Measurements from ENCODE around the gene PMM1.
A peak's percentile ranks its signal among the peaks of the same experiment; 100 is the strongest.

The PMM1 gene

DNA sequence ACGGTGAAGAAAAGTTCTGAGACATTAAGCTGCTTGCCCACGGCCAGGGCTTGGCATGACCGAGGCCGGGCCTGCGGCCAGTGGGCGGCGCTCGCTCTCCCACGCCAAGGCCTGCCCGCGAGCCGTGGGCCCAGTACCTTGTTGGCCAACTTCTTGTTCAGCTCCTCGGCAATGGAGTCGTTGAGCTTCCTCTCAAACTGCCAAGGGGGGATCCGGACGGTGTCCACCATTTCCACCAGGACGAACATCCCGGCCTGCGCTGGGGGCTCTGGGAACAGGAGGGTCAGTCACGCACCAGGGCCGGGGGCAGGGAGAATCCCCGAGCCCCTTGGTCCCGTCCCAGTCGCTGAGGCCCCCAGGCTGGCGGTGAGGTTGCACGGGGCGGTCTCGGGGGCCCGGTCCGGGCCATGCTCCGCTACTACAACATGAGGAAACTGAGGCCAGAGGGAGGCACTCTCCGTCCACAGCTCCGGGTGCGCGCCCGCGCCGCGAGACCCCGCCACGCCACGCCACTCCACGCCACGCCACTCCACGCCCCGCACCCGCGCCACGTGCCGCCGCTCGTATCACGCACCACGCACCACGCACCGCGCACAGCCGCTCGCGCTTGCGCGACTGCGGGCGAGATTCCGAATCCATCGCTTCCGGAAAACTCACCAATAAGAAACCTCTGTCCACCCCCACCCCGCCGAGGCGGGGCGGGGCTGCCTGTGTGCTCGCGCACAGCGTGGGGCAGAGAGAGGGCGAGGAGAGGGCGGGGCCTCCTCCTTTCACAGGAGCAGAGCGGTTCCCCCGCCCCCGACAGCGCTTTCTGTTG is 45.6 kb downstream of the PMM1 start, which contains the start of gene POLR3H:
POLR3H (minus strand) TSS at position 617 of the 817 bp plus-strand sequence; CDS start at position 248, 369 bp downstream.
- H3K4me1 ChIP-seq (ENCODE audit: insufficient read depth, poor library complexity, severe bottlenecking), result peaks cover 10% of the 10 kb centered on the region
- DNase-seq (ENCODE audit: low spot score) (peak; percentile 97), ATAC-seq (ENCODE audit: low read depth) (peak; percentile 96)
- H3K27ac ChIP-seq (ENCODE audit: poor library complexity, severe bottlenecking), result peak within 1 kb of the TSS; percentile 43
- H3K27me3 ChIP-seq (ENCODE audit: insufficient read depth, poor library complexity, severe bottlenecking), result no peaks in the 10 kb centered on the region
- H3K4me3 ChIP-seq (ENCODE audit: severe bottlenecking), result peak within 1 kb of the TSS; percentile 74
- TF ChIP-seq, protein P1, sequence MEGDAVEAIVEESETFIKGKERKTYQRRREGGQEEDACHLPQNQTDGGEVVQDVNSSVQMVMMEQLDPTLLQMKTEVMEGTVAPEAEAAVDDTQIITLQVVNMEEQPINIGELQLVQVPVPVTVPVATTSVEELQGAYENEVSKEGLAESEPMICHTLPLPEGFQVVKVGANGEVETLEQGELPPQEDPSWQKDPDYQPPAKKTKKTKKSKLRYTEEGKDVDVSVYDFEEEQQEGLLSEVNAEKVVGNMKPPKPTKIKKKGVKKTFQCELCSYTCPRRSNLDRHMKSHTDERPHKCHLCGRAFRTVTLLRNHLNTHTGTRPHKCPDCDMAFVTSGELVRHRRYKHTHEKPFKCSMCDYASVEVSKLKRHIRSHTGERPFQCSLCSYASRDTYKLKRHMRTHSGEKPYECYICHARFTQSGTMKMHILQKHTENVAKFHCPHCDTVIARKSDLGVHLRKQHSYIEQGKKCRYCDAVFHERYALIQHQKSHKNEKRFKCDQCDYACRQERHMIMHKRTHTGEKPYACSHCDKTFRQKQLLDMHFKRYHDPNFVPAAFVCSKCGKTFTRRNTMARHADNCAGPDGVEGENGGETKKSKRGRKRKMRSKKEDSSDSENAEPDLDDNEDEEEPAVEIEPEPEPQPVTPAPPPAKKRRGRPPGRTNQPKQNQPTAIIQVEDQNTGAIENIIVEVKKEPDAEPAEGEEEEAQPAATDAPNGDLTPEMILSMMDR (IDR thresholded peaks at IDR 0.05; ENCODE audit: poor library complexity, severe bottlenecking), result peak; percentile 78
- no peaks in the 10 kb centered on the region for H3K9me3 ChIP-seq (ENCODE audit: severe bottlenecking)
- peaks cover 3% of the 10 kb centered on the region; the same call in 1 of the 2 replicates for H3K36me3 ChIP-seq (ENCODE audit: low read depth)

DNA sequence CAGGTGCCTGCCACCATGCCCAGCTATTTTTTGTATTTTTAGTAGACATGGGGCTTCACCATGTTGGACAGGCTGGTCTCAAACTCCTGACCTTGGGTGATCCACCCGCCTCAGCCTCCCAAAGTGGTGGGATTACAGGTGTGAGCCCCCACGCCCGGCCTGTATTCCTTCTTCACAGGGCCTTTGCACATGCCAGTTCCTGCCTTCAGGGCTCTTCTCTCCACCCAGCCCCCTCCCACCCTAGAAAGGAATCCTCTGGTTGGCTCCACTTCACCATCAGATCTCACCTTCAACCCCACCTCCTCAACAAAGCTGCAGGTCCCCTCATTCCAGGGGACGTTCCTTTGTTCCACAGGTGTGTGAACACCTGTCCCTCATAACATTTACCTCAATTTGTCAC is 47.4 kb downstream of the PMM1 start:
- Histone ChIP-seq H3K36me3 (ENCODE audit: low read depth) (peaks cover 11% of the 10 kb centered on the region), H3K4me1 (ENCODE audit: insufficient read depth, poor library complexity, severe bottlenecking) (peaks cover 10% of the 10 kb centered on the region), H3K27ac (ENCODE audit: poor library complexity, severe bottlenecking) (no peak overlapping the region), H3K27me3 (ENCODE audit: insufficient read depth, poor library complexity, severe bottlenecking) (no peaks in the 10 kb centered on the region), H3K4me3 (ENCODE audit: severe bottlenecking) (no peak overlapping the region), H3K9me3 (ENCODE audit: severe bottlenecking) (no peaks in the 10 kb centered on the region)
- no peak for ATAC-seq (ENCODE audit: low read depth)
- TF ChIP-seq, protein P1 (IDR thresholded peaks at IDR 0.05; ENCODE audit: poor library complexity, severe bottlenecking), result no peak
- no peak for DNase-seq (ENCODE audit: low spot score)

DNA sequence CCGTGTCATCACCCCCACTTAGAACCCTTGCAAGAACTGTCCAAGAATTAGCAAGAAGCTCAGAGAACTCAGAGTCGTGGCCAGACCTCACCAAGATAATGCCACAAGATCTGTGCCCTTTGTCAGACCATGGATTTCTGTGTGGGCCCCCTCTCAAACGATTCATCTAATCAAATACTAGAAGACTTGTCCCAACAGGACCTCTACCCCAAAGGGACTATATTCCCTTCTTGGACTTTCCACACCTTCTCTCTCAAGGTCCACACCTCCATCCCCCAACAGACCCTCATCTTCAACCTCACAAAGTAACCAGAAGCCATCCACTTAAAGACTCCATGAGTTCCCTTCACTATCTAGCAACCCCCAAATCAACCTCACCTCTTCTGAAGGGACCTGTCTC is 48.2 kb downstream of the PMM1 start:
- no peak overlapping the region for H3K27ac ChIP-seq (ENCODE audit: poor library complexity, severe bottlenecking)
- H3K9me3 ChIP-seq (ENCODE audit: severe bottlenecking), result no peaks in the 10 kb centered on the region
- H3K4me1 ChIP-seq (ENCODE audit: insufficient read depth, poor library complexity, severe bottlenecking), result peaks cover 10% of the 10 kb centered on the region
- ATAC-seq (ENCODE audit: low read depth), result no peak
- no peak overlapping the region for H3K4me3 ChIP-seq (ENCODE audit: severe bottlenecking)
- no peak for DNase-seq (ENCODE audit: low spot score)
- H3K27me3 ChIP-seq (ENCODE audit: insufficient read depth, poor library complexity, severe bottlenecking), result no peaks in the 10 kb centered on the region
- H3K36me3 ChIP-seq (ENCODE audit: low read depth), result peaks cover 11% of the 10 kb centered on the region
- TF ChIP-seq, protein P1 (IDR thresholded peaks at IDR 0.05; ENCODE audit: poor library complexity, severe bottlenecking), result no peak

DNA sequence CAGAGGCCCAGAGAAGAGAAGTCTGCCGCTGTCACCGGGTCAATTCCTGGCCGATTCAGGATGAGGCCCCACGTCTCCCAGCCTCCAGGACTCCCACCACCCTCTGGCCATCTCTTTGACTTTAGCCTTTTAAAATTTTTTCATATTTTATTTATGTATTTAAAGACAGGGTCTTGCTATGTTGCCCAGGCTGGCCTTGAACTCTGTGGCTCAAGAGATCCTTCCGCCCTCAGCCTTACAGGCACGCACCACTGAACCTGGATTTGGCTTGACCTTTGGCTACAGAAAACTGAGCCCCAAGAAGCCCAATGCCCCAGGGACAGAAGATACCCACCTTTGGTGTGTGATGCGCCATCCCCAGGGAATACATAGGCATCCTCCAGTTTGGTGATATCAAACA is 49.3 kb downstream of the PMM1 start:
- Histone ChIP-seq H3K27me3 (ENCODE audit: insufficient read depth, poor library complexity, severe bottlenecking) (no peaks in the 10 kb centered on the region), H3K27ac (ENCODE audit: poor library complexity, severe bottlenecking) (no peak overlapping the region), H3K4me3 (ENCODE audit: severe bottlenecking) (no peak overlapping the region), H3K9me3 (ENCODE audit: severe bottlenecking) (no peaks in the 10 kb centered on the region), H3K36me3 (ENCODE audit: low read depth) (peaks cover 11% of the 10 kb centered on the region), H3K4me1 (ENCODE audit: insufficient read depth, poor library complexity, severe bottlenecking) (peaks cover 10% of the 10 kb centered on the region)
- DNase-seq (ENCODE audit: low spot score) (no peak), ATAC-seq (ENCODE audit: low read depth) (no peak)
- TF ChIP-seq, protein P1 (IDR thresholded peaks at IDR 0.05; ENCODE audit: poor library complexity, severe bottlenecking), result no peak

DNA sequence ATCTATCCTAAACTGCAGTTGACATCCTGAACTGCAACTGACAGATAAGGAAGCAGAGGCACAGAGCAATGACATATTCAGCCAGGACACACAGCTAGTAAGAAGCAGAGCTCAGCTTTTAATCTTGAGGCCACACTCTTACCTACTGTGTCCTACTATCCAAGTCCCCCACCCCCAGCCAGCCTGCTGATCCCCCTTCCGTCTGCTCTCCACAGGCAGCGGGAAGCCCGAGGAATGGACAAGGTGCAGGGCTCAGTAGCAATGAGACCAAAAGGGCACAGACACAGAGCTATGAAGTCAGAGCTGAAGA is 49.7 kb downstream of the PMM1 start:
- no peak for DNase-seq (ENCODE audit: low spot score)
- no peak for ATAC-seq (ENCODE audit: low read depth)
- TF ChIP-seq, protein P1 (IDR thresholded peaks at IDR 0.05; ENCODE audit: poor library complexity, severe bottlenecking), result no peak
- no peak overlapping the region for H3K4me3 ChIP-seq (ENCODE audit: severe bottlenecking)
- H3K4me1 ChIP-seq (ENCODE audit: insufficient read depth, poor library complexity, severe bottlenecking), result peaks cover 10% of the 10 kb centered on the region
- no peaks in the 10 kb centered on the region for H3K9me3 ChIP-seq (ENCODE audit: severe bottlenecking)
- H3K36me3 ChIP-seq (ENCODE audit: low read depth), result peaks cover 13% of the 10 kb centered on the region
- H3K27ac ChIP-seq (ENCODE audit: poor library complexity, severe bottlenecking), result no peak overlapping the region
- no peaks in the 10 kb centered on the region for H3K27me3 ChIP-seq (ENCODE audit: insufficient read depth, poor library complexity, severe bottlenecking)
